T-helper 2 cell treated with Interferon-gamma antibody and Interleukin-4, amounts not matched to agents 100 ng/mL and 5 ng/mL, for 36 hours (primary cell): ENCODE results near the gene ST6GAL1. TPM values are rescaled to one million over a fixed set of nuclear protein-coding genes. Genes with fewer than 3 reads are reported as not detected.

Experiments
- intact Hi-C: fragments of 100-400 bp; cut with micrococcal nuclease; formaldehyde crosslinking; loops from one replicate; pipeline ENCODE4 v1.15.1; 2023
- total RNA-seq: library from RNA; stranded (reverse); gene quantifications from 2 replicates; pipeline ENCODE4 v1.2.3, GENCODE V29; 2022

Gene ST6GAL1
- total RNA-seq, 1 donor from 2014 or later, result 113 TPM

DNA sequence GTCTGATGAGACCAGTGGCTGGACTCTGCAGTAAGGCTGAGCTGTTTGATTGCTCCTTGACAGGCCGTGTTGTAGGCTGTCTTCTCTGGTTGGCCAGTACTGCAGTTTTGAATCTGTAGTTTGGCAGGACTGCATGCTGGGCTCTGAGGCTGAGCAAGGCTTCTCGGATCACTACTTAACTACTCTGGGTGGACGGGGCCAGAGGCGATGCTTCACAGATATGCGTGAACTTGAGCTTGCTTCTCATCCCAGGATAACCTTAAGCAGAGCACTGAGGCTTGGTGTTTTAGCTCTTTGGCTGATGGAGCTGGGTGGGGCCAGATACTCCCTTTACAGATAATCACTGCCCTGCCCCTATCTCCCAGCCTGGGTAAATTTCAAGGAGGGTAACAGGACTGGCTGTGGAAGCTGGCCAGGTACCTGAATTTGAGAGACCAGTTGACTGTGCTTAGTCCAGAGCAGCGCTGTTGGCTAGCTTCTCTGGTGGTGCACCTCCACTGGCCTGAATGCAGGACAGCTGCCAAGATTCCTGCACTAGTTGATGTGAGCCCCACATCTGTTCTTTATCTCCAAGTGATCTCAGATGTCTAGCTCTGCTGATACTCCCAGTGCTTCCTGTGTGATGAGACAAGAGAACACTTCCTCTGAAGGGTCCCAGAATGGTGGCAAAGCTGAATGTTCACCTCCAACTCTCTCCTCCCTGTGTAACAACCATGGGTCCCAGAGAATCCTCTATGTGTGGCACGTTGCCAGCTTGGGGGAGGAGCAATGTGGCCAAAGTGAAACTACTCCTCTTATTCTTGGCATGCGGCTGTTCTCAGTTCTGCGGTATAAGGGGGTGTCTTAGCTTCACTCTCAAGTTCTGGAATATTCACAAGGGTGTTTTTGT is 171.1 kb downstream of the ST6GAL1 start:
- intact Hi-C loops, result loop anchor here (5.0 kb wide), 1 partner anchor 59 kb away; no protein-coding TSS in a partner anchor

DNA sequence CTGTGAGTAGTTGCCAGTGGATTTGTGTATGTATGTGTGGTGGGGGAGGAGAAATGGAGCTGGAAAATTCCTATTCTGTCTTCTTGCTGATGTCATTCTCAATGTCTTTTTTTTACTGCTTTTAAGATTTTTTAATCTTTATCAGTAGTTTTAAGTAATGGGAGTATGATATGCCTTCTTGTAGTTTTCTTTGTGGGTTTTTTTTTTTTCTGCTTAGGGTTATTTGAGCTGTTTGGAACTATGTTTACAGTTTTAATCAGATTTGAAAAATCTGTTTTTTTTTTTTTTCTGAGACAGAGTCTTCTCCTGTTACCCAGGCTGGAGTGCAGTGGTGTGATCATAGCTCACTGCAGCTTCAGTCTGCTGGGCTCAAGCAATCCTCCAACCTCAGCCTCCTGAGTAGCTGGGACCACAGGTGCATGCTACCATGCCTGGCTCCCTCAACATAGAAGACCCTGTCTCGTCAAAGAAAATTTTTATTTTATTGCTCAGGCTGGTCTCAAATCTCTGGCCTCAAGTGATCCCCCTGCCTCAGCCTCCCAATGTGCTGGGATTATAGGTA is 171.8 kb downstream of the ST6GAL1 start:
- intact Hi-C loops, result loop anchor here (5.0 kb wide), 1 partner anchor 60 kb away; no protein-coding TSS in a partner anchor

DNA sequence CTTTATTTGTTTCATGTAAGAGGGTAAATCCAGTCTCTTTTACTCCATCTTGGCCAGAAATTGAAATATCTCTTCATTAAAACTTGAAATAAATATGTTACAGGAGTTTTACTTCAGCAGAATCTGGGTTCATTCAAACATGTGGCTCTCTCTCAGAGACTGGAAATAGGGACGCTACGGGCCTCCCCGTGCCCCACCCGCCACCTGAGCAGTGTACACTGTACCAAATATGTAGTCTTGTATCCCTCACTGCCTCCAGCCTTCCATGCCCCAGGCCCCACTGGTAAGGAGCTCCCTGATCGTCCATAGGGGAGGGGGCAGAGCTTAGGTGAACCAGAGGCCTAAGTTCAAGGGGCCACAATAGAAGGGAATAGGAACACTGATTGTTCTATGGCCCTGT is 172.9 kb downstream of the ST6GAL1 start:
- intact Hi-C loops, result loop anchor here (5.0 kb wide), 1 partner anchor 61 kb away; no protein-coding TSS in a partner anchor

DNA sequence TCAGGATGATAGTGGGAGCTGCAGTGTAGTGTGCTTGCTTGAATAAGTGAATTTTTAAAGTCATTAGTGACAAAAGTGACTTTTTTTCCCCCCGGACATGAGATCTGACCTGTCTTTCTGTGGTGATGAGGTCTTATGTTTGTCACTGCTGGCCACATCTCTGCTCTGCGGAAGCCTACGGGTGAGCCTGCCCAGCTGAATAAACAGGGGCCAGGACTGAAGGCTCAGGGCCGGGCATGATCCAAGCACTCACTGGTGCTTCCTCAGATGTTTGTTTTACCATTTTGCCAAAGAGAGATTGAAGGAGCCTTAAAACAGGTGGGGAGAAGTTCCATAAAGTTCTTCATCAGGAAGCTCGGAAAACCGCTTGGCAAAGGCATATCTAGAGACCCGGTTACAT is 174.0 kb downstream of the ST6GAL1 start:
- intact Hi-C loops, result loop anchor here (5.0 kb wide), 1 partner anchor 62 kb away; no protein-coding TSS in a partner anchor

DNA sequence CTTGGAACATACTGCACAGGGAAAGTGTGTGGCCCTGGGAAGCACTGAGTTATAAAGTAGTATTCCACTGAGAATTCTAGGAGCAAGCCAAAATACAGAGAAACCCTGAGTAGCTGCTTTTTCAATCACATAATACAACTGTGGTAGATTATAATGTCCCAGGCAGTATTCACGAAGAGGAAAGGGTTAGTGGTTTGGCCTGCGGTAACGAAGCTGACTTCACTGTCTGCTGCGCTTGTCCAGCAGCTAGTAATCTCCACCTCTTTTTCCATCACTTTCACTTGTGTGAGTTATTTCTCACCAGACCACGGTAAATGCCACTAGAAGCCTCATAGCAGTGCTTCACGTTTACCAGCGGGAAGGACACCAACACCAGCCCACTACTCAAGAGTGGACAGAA is 174.6 kb downstream of the ST6GAL1 start:
- intact Hi-C loops, result loop anchor here (5.0 kb wide), 1 partner anchor 63 kb away; no protein-coding TSS in a partner anchor

DNA sequence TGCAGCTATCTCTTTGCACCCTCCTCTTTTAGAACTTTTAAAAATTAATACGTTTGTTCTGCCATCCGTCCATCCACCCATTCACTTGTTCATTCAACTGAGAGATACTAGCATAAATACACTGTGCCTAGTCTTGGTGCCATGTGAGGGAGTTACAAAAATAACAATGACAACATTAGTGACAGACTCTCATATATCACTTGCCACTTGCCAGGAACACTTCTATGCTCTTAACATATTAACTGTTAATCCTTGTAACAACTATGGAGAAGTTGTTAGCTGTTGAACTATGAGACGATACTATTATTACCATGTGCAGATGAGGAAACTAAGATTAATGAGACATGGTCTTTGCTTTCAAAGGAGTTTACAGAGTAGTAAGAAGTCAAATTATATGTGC is 175.4 kb downstream of the ST6GAL1 start:
- intact Hi-C loops, result no loop called here

DNA sequence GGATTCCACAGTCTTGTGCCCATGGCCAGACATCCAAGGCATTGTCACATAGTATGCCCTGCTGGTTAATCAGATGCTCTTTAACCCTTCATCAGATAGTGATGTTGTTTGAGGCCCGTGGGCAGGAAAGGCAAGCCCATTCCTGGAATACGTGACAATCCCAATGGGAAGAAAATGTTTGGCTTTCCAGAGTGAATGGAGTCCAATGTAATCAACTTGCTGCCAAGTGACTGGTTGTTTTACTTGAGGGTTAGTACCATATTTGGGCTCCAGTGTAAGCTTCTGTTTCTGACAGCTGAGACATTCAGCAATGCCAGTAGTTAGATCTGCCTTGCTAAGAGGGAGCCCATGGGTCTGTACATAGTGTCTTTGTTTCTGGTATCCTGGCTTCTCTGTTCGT is 177.7 kb downstream of the ST6GAL1 start:
- intact Hi-C loops, result no loop called here

DNA sequence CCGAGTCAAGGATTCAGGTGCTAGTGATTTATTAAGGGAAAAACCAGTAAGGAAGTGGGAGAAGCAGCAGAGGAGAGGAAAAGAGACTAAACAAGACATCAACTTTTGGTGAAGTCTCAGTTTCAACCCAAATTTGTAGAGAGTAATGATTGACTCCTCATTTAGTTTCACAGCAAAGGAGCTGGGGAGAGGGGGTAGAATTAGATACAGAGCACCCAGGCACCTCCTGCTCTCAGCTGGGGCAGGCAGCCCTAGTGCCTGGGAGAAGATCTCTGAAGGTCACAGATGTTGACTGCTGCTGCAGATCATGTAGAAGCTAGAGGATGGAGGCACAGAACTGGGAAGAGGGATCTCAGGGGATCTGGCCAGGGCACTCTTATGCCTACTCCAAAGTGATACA is 179.8 kb downstream of the ST6GAL1 start:
- intact Hi-C loops, result no loop called here

DNA sequence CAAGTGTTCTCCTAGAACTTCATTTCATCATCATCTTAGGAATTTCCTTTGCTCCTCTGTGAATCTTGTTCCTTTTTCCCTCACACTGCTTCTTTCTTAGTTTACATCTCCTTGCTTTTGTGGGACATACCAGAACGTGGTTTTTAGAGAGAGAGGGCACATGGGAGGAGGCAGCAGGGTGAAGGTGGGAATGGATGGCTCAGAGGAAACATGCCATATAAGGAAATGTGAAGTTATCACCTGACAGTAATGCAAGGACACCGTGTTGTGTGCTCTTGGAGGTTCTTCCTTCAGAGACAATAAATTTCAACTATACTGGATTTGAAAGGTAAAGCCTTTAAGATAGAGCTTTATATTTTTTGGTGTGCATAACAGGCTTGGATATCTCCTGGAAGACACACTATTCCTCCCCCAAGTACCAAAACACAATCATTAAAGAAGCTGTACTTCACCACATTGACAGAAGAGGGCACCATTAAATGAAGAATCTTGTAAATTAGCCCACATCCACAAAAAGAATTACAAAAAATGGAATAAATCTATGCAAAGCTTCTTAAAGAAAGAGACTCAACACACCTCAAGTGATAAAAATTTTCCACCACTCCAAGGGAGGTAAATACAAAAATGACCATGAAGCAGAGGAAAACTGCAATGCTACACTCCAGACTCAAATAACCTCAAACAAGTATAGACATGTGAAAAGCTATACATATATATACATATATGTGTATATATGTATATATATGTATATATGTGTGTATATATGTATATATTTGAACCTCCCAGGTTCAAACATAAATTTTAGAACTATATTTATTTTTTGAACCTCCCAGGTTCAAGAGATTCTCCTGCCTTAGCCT is 182.8 kb downstream of the ST6GAL1 start:
- intact Hi-C loops, result loop anchor here (1.0 kb wide), 3 partner anchors 26 to 52 kb away; partner anchors contain the start of gene RPL39L

DNA sequence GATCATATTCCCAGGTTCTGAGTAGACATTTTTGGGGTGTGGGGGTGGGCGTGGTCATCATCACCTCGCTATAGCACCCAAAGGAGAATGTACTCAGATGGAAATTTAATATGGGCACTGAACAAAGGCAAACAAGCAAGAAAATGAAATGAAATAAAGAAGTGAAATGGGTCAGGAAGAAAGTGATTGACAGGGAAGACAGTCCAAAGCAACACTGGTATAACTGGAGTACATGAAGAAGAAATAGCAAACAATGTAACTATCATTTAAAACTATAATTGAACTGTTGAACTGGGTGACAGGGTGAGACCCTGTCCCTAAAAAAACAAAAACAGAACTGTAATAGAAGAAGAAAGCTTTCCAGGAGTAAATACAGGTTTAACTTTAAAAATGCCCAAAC is 184.2 kb downstream of the ST6GAL1 start:
- intact Hi-C loops, result no loop called here

DNA sequence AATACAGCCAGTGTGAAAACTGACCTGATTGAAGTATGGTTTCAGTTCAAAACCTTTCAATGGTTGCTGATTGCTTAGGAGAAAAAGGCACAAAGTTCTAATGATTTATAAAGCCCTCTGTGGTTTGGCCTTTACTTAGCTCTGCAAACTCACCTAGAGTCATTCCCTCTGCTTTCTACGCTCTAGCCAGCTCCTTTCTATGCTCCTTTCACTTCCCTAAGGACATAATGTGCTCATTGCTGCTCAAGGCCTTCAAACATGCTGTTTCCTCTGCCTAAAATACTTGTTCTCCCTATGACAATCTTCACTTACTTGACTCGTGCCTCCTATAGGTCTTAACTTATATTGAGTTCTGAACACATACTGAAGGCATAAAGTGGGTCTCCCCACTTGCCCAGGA is 190.0 kb downstream of the ST6GAL1 start:
- intact Hi-C loops, result no loop called here

DNA sequence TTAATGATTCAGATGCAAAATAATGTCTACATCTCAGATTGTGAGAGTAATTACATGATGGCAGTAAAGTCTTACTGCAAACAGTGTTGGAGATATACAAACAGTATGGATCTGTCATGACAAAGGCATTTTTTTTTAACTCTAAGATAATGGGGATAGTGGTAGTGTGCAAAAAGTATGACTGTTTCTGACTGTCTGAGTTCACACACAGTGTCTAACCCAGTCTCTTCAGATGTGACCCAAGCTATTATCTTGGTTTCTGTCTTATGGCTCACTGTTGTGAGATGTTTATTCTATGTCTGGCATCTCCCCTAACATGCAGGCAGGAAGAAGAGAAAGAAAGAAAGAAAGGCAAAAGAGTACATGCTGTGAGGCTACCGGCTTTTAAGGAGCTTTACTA is 191.9 kb downstream of the ST6GAL1 start:
- intact Hi-C loops, result no loop called here

DNA sequence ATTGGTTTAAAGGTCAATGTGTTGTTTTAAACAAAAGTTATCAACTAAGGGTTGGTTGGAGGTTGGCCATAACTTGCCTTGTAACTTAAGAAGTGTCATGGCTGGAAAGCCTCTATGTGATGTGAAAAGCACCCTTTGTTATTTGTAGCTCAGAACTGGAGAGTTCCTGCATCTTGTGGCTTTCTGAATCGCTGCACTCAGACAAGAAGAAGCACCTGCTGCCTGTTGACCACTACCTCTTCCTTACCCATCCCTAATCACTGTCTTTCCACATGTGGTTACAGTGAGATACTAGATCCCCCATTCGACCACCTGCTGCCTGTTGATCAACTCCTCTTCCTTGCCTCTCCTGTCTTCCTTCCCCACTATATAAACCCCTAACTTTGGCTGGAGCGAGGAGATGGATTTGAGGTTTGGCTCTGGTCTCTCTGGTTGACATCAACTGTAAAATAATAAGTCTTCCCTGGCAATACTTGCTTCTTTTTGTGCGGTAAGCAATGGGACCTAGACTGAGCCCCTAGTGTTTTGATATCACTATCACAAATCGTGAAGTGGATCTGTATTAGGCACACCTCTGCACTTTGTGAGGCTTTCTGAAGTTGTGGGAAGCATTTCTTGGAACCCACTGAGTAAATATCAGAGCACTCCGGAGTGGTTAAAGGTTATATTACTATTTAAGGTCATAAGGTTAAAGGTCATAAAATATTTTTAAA is 195.1 kb downstream of the ST6GAL1 start:
- intact Hi-C loops, result no loop called here

Other genes with a start within 250 kb of the ST6GAL1 start
- gene KNG1, start 213.2 kb upstream of the ST6GAL1 start, total RNA-seq, result not detected in 2 replicates
- 352 and 366 TPM in 2 replicates for gene EIF4A2, start 146.9 kb upstream of the ST6GAL1 start, total RNA-seq
- gene RFC4, start 124.0 kb upstream of the ST6GAL1 start, total RNA-seq, result 79.5 and 85.9 TPM in 2 replicates
- not detected in 2 replicates for gene ADIPOQ, start 87.8 kb upstream of the ST6GAL1 start, total RNA-seq
- 19.7 and 21.4 TPM in 2 replicates for gene RPL39L, start 209.0 kb downstream of the ST6GAL1 start, total RNA-seq